ENCODE measurements around the gene SPTBN4.
A peak's percentile ranks its signal among the peaks of the same experiment; 100 is the strongest.
"Not testable (repeated sequence)": the region's sequence is repeated elsewhere in the genome, so short reads cannot be mapped to it uniquely, and the experiment has no call there.

The SPTBN4 gene

DNA sequence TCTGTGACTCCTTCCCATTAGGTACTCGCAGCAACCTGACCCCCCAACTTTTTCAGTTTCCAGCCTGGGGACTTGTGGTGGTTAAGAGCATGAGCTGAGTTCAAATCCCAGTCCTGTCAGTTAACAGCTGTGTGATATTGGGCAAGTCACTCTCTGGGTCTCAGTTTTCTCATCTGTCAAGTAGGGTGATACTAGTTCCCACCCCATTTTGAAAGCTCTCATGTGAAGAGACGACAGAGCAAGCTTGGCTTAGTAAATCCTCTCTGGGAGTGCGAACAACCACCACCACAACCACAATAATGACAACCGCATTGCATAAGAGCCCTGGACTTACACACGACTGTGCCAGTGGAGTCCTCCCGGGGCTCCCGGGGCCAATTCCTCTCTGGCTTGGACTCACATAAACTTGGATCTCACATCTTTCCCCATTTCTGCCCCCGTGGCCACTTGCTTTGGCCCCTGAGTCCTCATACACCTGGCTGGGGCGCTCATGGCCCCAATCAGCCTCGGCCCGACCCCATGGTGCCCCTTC, 1.7 kb upstream of the SPTBN4 start:
- DNase-seq (ENCODE audit: low read depth in 2 of 2), result peak in 1 of 2 donors; percentile 8

DNA sequence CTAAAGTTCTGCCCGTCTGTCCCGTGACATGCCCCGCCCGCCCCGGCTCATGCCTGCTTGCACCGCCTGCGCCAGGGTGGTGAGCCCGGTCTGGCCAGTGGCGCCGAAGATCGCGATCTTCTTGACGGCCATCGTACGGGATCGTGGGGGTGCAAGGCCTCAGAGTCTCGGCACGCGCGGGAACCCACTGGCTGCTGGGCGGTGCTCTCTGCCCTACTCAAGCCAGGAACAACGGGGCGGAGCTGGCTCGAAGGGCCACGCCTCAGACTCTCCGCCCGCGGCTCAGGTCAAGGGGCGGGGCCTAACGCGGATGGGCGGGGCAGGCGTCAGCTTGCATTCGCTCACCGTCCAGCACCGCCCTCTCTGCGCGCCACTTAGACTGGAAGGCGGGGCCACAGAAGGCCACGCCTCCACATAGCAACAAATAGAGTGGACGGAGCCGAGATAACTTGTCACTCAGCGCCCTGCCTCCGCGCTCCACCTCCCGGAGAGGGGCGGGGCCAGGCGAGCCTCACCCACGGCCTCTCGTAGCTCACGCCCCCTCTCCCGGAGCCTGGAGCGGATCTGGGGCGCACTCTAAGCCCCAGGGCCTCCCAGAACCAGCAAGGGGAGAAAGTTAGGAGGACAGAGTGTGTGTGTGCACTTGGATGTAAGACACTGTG, 1.1 kb upstream of the SPTBN4 start, which contains the start of gene BLVRB:
Gene BLVRB (minus strand): TSS at position 189 of the 662 bp plus-strand sequence. CDS start 57 bp downstream, at position 132.
- DNase-seq (ENCODE audit: low read depth in 2 of 2), result peak; percentile 98 to 99

DNA sequence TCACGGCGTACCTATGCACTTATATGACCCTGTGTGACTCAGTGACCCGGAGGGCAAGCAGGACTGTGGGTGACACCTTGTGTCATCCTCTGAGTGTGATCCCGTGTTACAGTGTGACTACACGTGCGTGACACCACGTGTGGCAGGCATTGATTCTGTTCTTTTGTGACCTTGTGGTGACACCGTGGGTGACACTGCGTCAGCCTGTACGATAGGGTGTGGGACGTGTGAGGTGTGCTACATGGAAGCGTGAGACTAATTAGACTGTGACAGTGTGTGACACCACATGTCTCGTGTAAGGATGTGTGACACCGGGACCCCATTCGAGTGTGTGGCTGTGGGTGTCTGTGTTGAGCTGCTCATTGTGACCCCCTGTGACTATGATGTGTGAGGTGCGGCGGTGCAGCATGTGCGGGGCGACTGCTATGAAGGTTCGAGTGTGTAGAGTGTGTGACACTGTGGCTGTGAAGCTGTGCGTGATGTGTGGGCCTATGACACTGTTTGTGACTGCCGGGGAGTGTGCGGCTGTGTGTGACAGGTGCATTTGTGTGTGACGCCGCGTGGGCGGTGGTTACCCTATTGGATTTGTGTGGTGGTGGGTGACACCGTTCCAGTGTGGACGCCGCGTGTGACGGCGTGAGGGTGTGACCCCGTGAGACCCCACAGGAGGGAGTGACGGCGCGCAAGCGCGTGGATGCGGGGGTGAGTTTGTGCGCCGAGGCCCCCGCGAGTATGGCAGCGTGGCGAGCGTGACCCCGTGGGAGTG, 399 bp upstream of the SPTBN4 start:
- peak; percentile 47 to 49 for DNase-seq (ENCODE audit: low read depth in 2 of 2)

DNA sequence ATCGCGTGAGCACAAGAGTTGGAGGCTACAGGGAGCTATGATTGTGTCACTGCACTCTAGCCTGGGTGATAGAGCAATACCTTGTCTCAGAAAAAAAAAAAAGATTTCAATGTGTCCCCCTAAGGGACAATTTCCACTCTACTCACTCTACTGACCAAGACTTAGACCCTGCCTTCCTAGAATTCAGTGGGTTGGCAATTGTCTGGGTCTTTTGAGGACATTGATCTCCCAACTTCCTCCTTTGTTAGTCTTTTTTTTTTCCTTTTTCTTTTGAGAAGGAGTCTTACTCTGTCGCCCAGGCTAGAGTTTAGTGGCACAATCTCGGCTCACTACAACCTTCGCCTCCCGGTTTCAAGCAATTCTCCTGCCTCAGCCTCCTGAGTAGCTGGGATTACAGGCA, 2.2 kb downstream of the SPTBN4 start:
- no peak for DNase-seq (ENCODE audit: low read depth in 2 of 2)

DNA sequence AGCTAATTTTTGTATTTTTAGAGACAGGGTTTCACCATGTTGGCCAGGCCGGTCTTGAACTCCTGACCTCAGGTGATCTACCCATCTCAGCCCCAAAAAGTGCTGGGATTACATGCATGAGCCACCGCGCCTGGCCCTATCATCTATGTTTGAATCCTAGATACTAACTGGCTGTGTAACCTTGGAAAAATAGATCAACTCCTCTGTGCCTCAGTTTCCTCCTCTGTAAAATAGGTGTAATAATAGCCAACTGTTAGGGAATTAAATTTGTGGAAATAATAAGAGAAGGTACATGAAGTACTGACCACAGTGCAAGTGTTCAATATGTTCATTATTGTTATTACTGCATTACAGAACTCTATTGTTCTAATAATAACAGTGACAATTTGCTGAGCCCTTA, 4.3 kb downstream of the SPTBN4 start:
- DNase-seq (ENCODE audit: low read depth in 2 of 2), result no peak

DNA sequence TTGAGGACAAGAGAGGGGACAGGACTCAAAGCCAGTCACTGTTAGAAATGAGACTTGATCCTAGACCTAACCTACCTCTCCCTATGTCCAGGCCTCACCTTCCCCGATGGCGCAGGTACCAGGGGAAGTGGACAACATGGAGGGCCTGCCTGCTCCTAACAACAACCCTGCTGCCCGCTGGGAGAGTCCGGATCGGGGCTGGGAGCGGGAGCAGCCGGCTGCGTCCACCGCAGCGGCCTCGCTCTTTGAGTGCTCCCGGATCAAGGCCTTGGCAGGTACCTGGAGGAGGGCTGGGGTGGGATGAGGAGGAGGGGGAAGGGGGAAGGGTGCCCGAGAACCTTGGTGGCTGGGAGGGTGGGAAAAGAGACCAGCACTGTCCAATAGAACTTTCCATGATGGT, 5.7 kb downstream of the SPTBN4 start:
- no peak for DNase-seq (ENCODE audit: low read depth in 2 of 2)

DNA sequence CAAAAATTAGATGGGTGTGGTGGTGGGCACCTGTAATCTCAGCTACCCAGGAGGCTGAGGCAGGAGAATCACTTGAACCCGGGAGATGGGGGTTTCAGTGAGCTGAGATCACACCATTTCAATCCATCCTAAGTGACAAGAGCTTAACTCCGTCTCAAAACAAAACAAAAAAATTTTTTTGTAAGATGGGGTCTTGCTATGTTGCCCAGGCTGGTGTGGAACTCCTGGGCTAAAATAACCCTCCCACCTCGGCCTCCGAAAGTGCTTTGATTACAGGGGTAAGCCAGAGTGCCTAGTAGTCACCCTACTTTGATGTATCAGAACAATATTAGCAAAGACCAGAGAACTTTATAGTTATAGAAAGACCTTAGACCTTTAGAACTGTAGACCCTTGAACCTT, 7.9 kb downstream of the SPTBN4 start:
- no peak for DNase-seq (ENCODE audit: low read depth in 2 of 2)

DNA sequence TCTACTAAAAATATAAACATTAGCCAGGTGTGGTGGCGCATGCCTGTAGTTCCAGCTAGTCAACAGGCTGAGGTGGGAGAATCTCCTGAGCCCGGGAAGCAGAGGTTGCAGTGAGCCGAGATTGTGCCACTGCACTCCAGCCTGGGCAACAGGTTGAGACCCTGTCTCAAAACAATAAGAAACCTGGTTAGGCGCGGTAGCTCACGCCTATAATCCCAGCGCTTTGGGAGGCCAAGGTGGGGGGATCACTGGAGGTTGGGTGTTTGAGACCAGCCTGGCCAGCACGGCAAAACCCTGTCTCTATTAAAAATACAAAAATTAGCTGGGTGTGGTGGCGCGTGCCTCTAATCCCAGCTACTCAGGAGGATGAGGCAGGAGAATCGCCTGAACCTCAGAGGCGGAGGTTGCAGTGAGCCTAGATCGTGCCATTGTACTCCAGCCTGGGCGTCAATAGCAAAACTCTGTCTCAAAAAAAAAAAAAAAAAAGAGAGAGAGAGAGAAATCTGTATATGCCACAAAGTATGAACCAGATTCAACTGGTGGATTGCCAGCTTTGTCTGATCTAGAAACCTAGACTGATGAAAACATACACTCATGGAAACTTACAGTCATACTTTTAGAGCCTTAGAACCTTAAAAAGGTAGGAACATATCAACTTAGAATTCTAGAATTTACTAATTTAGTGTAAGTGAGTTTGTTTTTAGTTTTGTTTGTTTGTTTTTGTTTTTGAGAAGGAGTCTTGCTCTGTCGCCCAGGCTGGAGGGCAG, 9.3 kb downstream of the SPTBN4 start:
- not testable (repeated sequence) for DNase-seq (ENCODE audit: low read depth in 2 of 2)

DNA sequence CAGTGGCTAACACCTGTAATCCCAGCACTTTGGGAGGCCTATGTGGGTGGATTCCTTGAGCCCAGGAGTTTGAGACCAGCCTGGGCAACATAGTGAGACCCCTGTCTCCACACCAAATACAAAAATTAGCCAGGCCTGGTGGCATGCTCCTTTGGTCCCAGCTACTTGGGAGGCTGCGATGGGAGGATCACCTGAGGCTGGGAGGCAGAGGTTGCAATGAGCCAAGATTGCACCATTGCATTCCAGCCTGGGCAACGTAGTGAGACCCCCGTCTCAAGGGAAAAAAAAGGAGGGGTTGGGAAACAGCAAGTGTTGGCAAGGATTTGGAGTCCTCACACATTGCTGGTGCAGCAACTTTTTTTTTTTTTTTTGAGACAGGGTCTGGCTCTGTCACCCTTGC, 19.2 kb downstream of the SPTBN4 start:
- no peak for DNase-seq (ENCODE audit: low read depth in 2 of 2)

DNA sequence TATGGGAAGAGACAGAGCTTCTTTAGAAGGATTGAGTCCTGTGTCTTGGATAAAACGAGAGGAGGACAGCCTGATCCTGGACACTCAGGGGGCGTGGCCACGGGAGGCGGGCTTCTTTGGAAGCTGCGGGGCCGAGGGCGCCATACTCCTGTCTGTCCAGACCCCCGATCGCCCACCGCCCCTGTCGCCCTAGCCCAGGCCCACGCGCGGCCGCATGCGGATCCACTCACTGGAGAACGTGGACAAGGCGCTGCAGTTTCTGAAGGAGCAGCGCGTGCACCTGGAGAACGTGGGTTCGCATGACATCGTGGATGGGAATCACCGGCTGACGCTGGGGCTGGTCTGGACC, 23.1 kb downstream of the SPTBN4 start:
- DNase-seq (ENCODE audit: low read depth in 2 of 2), result no peak

DNA sequence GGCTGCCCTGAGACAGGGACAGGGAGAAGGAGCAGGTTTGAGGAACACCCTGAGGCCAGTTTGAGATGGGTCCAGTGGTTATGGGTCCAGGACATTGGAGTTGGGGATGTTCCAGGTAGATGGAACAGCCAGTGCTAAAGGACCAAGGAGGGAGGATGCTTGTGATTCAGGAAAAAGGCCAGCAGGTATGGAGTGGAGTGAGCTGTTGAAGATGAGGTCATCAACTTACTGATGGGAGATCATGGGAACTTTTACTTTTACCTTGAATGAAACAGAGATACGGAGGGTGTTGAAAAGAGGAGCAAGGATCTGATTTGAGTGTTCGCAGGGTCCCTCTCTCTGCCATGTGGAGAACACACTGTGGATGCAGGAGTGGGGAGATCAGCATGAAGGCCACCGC, 25.5 kb downstream of the SPTBN4 start:
- DNase-seq (ENCODE audit: low read depth in 2 of 2), result no peak

DNA sequence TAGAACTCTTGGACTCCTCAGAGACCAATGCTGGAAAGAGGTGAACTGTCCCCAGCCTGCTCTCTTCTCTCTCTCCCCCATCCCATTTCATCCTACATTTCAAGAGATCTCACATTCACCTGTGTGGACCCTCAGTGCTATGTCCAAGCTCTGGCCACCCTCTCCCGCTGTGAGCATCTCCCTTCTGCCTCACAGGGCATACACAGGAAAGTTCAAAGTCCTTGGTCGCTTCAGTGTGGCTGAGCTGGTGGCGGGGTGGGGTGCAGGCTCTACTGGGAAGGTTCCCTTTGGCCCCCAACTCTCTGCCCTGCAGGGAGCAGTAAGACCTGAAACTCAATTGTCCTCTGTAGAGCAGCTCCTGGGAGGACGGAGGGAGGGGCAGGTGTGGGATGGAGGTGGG, 27.0 kb downstream of the SPTBN4 start:
- no peak for DNase-seq (ENCODE audit: low read depth in 2 of 2)

DNA sequence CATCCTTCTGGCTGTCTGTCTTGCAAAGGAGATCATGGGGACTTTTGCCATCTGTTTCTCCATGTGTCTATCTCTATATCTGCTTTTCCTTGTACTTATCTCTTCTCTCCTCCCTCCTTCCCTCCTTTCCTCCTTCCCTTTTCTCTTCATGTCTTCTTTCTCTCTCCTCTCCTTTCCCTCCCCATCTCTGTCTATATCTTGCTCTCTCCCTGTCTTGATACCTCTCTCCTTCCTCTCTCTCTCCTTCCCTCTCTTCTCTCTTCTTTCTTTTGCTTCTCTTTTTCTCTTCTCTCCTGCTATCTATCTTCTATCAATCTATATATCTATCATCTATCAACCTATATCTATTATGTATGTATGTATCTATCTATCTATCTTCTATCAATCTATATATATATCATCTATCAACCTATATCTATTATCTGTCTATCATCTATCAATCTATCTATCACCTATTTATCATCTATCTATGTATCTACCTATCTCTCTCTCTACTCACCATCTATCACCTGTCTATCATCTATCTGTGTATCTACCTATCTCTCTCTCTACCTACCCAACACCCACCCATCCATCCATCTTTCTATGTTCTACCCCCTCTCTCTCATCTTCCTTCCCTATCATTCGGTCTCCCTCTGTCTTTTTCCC, 27.5 kb downstream of the SPTBN4 start:
- DNase-seq (ENCODE audit: low read depth in 2 of 2), result no peak

DNA sequence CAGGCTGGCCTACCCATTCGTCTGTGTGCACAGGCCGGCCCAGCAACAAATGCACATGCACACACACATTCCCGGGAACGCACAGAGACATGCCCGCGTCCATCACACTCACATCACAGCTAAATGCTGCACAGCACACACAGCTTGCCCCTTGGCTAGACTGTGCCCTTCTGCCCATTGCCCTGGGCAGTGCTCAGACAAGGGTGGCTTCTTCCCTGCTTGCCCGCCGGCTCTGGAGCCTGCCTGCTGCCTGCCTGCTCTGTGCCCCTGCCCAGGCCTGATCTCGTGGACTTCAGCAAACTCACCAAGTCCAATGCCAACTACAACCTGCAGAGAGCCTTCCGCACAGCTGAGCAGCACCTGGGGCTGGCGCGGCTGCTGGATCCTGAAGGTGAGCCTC, 30.4 kb downstream of the SPTBN4 start:
- DNase-seq (ENCODE audit: low read depth in 2 of 2), result no peak

DNA sequence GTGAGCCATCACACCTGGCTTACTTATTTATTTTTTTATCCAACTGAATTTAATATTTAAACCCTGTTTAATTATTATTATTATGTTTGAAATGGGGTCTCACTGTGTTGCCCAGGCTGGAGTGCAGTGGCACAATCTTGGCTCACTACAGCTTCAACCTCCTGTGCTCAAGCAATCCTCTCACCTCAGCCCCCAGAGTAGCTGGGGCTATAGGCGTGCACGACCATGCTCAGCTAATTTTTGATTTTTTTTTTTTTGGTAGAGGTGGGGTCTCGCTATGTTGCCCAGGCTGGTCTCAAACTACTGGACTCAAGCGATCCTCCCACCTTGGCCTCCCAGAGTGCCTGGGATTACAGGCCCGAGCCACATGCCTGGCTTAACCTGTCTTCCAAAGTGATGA, 32.5 kb downstream of the SPTBN4 start:
- DNase-seq (ENCODE audit: low read depth in 2 of 2), result no peak

DNA sequence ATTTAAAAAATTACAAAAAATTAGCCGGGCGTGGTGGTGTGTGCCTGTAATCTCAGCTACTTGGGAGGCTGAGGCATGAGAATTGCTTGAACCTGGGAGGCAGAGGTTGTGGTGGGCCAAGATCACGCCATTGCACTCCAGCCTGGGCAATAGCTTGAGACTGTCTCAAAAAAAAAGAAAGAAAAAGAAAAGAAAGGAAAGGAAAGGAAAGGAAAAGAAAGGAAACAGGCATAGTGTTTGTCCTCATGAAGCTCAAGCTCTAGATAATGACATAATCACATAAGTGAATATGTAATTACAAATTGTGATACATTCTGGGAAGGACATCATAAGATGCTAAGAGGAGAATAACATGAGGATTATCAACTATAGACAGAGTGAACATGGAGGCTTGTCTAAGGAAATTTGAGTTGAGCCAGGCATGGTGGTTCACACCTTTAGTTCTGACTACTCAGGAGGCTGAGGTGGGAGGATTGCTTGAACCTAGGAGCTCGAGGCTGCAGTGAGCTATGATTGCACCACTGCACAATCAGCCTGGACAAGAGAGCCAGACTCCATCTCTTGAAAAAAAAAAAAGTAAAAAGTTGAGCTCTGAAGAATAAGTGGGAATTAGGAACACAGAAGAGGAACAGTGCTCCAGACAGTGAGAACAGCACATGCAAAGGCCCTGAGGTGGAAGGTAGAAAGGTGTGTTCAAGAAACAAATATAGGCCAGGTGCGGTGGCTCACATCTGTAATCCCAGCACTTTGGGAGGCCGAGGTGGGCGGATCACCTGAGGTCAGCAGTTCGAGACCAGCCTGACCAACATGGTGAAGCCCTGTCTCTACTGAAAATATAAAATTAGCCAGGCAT, 34.1 kb downstream of the SPTBN4 start:
- not testable (repeated sequence) for DNase-seq (ENCODE audit: low read depth in 2 of 2)

DNA sequence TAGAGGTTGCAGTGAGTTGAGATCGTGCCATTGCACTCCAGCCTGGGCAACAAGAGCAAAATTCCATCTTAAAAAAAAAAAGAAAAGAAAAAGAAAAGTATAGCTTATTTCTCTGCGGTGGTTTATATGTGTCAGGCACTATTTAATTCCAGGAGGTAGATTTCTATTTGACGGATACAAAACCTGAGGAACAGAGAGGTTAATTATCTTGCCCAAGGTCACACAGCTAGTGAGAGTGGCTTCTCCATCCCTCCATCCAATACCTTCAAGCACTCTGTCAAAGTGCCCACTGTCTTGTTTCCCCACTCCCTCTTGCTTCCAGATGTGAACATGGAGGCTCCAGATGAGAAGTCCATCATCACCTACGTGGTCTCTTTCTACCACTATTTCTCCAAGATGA, 34.8 kb downstream of the SPTBN4 start:
- no peak for DNase-seq (ENCODE audit: low read depth in 2 of 2)

DNA sequence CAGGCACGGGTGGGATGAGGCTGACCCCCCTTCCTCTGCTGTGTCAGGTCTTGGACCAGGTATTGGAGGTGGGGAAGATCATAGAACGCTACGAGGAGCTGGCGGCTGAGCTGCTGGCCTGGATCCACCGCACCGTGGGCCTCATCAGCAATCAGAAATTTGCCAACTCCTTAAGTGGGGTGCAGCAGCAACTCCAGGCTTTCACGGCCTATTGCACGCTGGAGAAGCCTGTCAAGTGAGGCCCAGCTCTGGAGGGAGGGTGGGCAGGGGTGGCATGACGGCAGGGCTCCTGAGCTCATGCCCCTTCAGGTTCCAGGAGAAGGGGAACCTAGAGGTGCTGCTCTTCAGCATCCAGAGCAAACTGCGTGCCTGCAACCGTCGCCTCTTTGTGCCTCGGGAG, 35.3 kb downstream of the SPTBN4 start:
- DNase-seq (ENCODE audit: low read depth in 2 of 2), result no peak

DNA sequence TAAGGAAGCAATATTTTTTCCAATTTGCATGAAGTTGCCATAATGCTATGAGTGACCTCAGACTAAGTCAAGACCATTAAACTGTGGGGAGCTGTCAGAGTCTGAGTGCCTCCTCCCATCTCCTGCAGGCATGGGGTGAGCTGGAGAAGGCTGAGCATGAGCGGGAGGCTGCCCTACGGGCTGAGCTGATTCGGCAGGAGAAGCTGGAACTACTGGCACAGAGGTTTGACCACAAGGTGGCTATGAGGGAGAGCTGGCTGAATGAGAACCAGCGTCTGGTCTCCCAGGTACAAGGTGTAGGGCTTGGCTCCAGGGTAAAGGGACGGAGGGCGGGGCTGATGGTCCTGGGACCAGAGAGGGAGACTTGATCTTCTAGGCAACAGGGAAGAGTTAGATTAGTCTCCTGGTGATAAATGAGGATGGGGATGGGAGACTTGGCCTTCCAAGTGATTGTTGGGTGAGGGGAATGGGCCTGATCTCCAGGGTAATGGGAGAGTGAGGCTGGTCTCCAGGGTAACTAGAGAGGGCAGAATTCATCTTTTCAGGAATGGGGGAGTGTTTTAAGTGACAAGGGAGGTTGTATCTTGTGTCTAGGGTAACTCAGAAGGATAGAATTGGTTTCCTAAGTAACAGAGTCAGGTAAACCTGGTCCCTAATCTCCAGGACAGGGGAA, 36.0 kb downstream of the SPTBN4 start:
- no peak for DNase-seq (ENCODE audit: low read depth in 2 of 2)

DNA sequence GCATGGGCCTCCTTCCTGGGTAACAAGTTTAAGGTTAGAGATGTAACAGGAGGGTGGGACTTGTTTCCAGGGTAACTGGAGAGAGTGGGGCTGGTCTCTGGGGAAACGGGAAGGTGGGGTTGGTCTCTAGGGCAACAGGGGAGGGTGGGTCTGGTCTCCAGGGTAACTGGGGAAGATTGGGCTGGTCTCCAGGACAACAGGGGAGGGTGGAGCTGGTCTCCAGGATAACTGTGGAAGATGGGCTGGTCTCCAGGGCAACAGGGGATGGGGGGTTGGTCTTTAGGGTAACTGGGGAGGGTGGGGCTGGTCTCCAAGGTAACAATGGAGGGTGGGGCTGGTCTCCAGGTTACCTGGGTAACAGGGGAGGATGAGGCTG, 36.5 kb downstream of the SPTBN4 start:
- no peak for DNase-seq (ENCODE audit: low read depth in 2 of 2)

DNA sequence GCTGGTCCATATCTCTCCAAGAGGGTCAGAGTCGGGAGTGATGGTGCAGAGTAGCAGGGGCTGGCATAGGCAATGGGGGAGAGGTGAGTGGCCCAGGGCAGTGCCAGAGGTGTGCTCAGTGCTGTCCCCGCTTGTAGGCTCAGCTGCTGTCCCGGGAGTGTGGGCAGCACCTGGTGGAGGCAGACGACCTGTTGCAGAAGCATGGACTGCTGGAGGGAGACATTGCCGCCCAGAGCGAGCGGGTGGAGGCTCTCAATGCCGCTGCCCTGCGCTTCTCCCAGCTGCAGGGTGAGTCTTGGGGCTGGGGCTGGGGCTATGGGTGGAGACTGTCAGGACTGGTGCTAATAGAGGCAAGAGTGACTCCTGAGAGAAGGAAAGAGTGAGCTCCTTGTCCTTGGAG, 39.3 kb downstream of the SPTBN4 start:
- DNase-seq (ENCODE audit: low read depth in 2 of 2), result no peak

Data from stimulated activated CD8-positive, alpha-beta memory T cell treated with anti-CD3 and anti-CD28 coated beads, Interleukin-2, amount 100 ng/mL, for 1 hour (primary cell).